Adrenal gland (tissue), 5 donors: ENCODE data around the gene POLA2.

ENCODE experiments used
- CTCF ChIP-seq, 6 experiments: fragments of 450-650 bp in 4 of 6; fragments of 200-600 bp in 2 of 6; sonication (generic) in 1 of 6; IDR thresholded peaks; 1 replicate in 5 of 6; 2 replicates in 1 of 6; pipeline versions ENCODE4 v1.5.1 to v1.8.0; 2016 to 2021; ENCODE audit warnings: antibody characterized with exemption in 6 of 6, mild to moderate bottlenecking in 2 of 6, moderate library complexity in 1 of 6
- POLR2A ChIP-seq, 2 donors: fragments of 450-650 bp; IDR thresholded peaks; one replicate each; pipeline ENCODE4 v1.6.1; 2017; ENCODE audit warnings: antibody characterized with exemption in 2 of 2, mild to moderate bottlenecking in 2 of 2, moderate library complexity in 1 of 2
- donor health status: DM: no; HTN: no; CAD: no.

- TF ChIP-seq CTCF (IDR thresholded peaks at IDR 0.05), result no peak
- no peak for TF ChIP-seq POLR2A (IDR thresholded peaks at IDR 0.05)
Measured at GRCh38 chr11:65242389-65242788, 19.4 kb upstream of the POLA2 start.
